Upper lobe of right lung (tissue), 1 donor: Measurements from ENCODE around the gene OMA1. TPM values are rescaled to one million over a fixed set of nuclear protein-coding genes. Genes with fewer than 3 reads are reported as not detected.

Experiments
- ATAC-seq: fragments of 200-7000 bp; cut with Tn5 transposase; one replicate; pipeline ENCODE4 v1.9.1; 2020; ENCODE audit warnings: mild to moderate bottlenecking, moderate library complexity
- DNase-seq: peaks from one replicate; pipeline ENCODE4 v3.0.0-alpha.2; 2020
- H3K27ac ChIP-seq: fragments of 200-600 bp; one replicate; pipeline ENCODE4 v1.8.0; 2022
- H3K27me3 ChIP-seq: fragments of 200-600 bp; one replicate; pipeline ENCODE4 v1.8.0; 2022; ENCODE audit warnings: mild to moderate bottlenecking
- H3K36me3 ChIP-seq: fragments of 200-600 bp; one replicate; pipeline ENCODE4 v1.8.0; 2022
- H3K4me1 ChIP-seq: fragments of 200-600 bp; one replicate; pipeline ENCODE4 v1.8.0; 2022
- H3K4me3 ChIP-seq: fragments of 200-600 bp; one replicate; pipeline ENCODE4 v1.8.0; 2022; ENCODE audit warnings: mild to moderate bottlenecking
- H3K9me3 ChIP-seq: fragments of 200-600 bp; one replicate; pipeline ENCODE4 v1.8.0; 2022
- CTCF ChIP-seq: fragments of 200-600 bp; IDR thresholded peaks from one replicate; pipeline ENCODE4 v1.8.0; 2022; ENCODE audit warnings: antibody characterized with exemption
- intact Hi-C: fragments of 100-400 bp; cut with DNase I; formaldehyde crosslinking; loops from one replicate; pipeline ENCODE4 v1.11.0; 2022
- total RNA-seq: library from RNA; stranded (reverse); fragmentation: NEBNext Ultra II Directional; extraction: Animal tissue kit (Norgen Biotek cat#: 25700); gene quantifications from one replicate; pipeline ENCODE4 v1.2.1, GENCODE V29; 2021
- donor health status: DM: no; HTN: yes; CAD: no; lungs with severe emphysema.

Gene OMA1
- total RNA-seq, 1 donor from 2014 or later = 31.3 TPM

GRCh38 chr1:58588396-58588795 is 41.9 kb upstream of the OMA1 start:
- Histone ChIP-seq H3K4me1 (peaks cover 43% of the 10 kb centered on the region), H3K36me3 (no peaks in the 10 kb centered on the region), H3K9me3 (no peaks in the 10 kb centered on the region), H3K27me3 (no peaks in the 10 kb centered on the region), H3K4me3 (no peak overlapping the region), H3K27ac (no peak overlapping the region)
- ATAC-seq = no peak
- intact Hi-C loops = no loop called here
- TF ChIP-seq CTCF = no peak
- no peak for DNase-seq

- H3K36me3 ChIP-seq = no peaks in the 10 kb centered on the region
- peaks cover 40% of the 10 kb centered on the region for H3K4me1 ChIP-seq
- TF ChIP-seq CTCF = no peak
- H3K27ac ChIP-seq = no peak overlapping the region
- H3K27me3 ChIP-seq = no peaks in the 10 kb centered on the region
- no peak overlapping the region for H3K4me3 ChIP-seq
- ATAC-seq (no peak), DNase-seq (no peak)
- H3K9me3 ChIP-seq = no peaks in the 10 kb centered on the region
- intact Hi-C loops = no loop called here
Observed at GRCh38 chr1:58587667-58588066, 41.1 kb upstream of the OMA1 start.

GRCh38 chr1:58586271-58586670 is 39.7 kb upstream of the OMA1 start:
- no peak for TF ChIP-seq CTCF

GRCh38 chr1:58585581-58586151 is 39.1 kb upstream of the OMA1 start:
- peaks cover 33% of the 10 kb centered on the region for H3K4me1 ChIP-seq
- ATAC-seq (peak; percentile 72), DNase-seq (no peak)
- TF ChIP-seq CTCF = no peak
- no peaks in the 10 kb centered on the region for H3K36me3 ChIP-seq
- intact Hi-C loops = no loop called here
- H3K27ac ChIP-seq = peak overlapping the region; percentile 76
- no peak overlapping the region for H3K4me3 ChIP-seq
- H3K27me3 ChIP-seq = no peaks in the 10 kb centered on the region
- H3K9me3 ChIP-seq = no peaks in the 10 kb centered on the region

More at GRCh38 chr1:58586271-58586670, 39.7 kb upstream of the OMA1 start:
- Histone ChIP-seq H3K27ac (peak overlapping the region; percentile 58), H3K27me3 (no peaks in the 10 kb centered on the region), H3K4me3 (no peak overlapping the region), H3K4me1 (peaks cover 33% of the 10 kb centered on the region), H3K9me3 (no peaks in the 10 kb centered on the region), H3K36me3 (no peaks in the 10 kb centered on the region)
- intact Hi-C loops = no loop called here
- DNase-seq (no peak), ATAC-seq (no peak)

- no peak for TF ChIP-seq CTCF
- H3K27me3 ChIP-seq = no peaks in the 10 kb centered on the region
- no peak for DNase-seq
- intact Hi-C loops = no loop called here
- ATAC-seq = peak; percentile 4
- H3K9me3 ChIP-seq = no peaks in the 10 kb centered on the region
- peak overlapping the region; percentile 76 for H3K27ac ChIP-seq
- no peak overlapping the region for H3K4me3 ChIP-seq
- H3K36me3 ChIP-seq = no peaks in the 10 kb centered on the region
- H3K4me1 ChIP-seq = peaks cover 33% of the 10 kb centered on the region
Observed at GRCh38 chr1:58585166-58585565, 38.6 kb upstream of the OMA1 start.
